HepG2 (cell line): ENCODE results near the gene ASMT. TPM values are rescaled to one million over a fixed set of nuclear protein-coding genes. Genes with fewer than 3 reads are reported as not detected.

ENCODE experiments used
- ATAC-seq: fragments of 200-7000 bp; cut with Tn5 transposase; 3 replicates; pipeline ENCODE4 v1.9.1; 2020; ENCODE audit warnings: mild to moderate bottlenecking, moderate library complexity
- BruUV-seq: library from RNA; stranded (reverse); fragments of 400-500 nt; replicated peaks from 2 replicates; lab custom pipeline; 2021; lab: Mats Ljungman, UMichigan
- CTCF ChIA-PET: fragments of 300-600 bp; formaldehyde crosslinking; extraction: SDS; loops from one replicate; lab custom pipeline; 2021; ENCODE audit warnings: low total read pairs, inconsistent platforms, low intra/inter-chr PET ratio; lab: Yijun Ruan, JAX
- POLR2A ChIA-PET: fragments of 350-600 bp; sonication (Branson Sonifier 250); formaldehyde crosslinking; loops from one replicate; lab custom pipeline; 2020; ENCODE audit warnings: antibody characterized with exemption, inconsistent platforms; lab: Yijun Ruan, JAX
- DNase-seq: peaks from one replicate; pipeline ENCODE4 v3.0.0-alpha.2; 2015; ENCODE audit warnings: low spot score
- FAIRE-seq: peaks from 3 replicates; lab custom pipeline; 2011; peaks lifted over from hg19 to GRCh38; lab: Jason Lieb, UNC
- H2AFZ ChIP-seq: one replicate; pipeline ENCODE4 v1.6.1; 2011; ENCODE audit warnings: low read length, inconsistent platforms
- H3K27ac ChIP-seq: fragments of 300-600 bp; 3 replicates; pipeline ENCODE4 v1.8.0; 2011; ENCODE audit warnings: mixed run types, mild to moderate bottlenecking, mixed read lengths, low read length, inconsistent platforms; ENCODE audit not compliant: insufficient read depth; ENCODE audit errors: extremely low read length
- H3K27me3 ChIP-seq, 2 experiments: fragments of 200-600 bp in 1 of 2; 2 replicates in 1 of 2; 3 replicates in 1 of 2; pipeline versions ENCODE4 v1.6.0 to v1.8.0; 2011; ENCODE audit warnings: low read length in 2 of 2, mild to moderate bottlenecking in 2 of 2, moderate library complexity in 2 of 2, inconsistent platforms in 1 of 2; ENCODE audit not compliant: insufficient read depth in 2 of 2, control insufficient read depth in 1 of 2
- H3K36me3 ChIP-seq, 2 experiments: fragments of 200-600 bp in 1 of 2; replicated peaks in 1 of 2; 2 replicates in 1 of 2; 3 replicates in 1 of 2; pipeline versions ENCODE4 v1.5.1 to v1.8.0; 2011; ENCODE audit warnings: low read length in 2 of 2, inconsistent platforms in 1 of 2; ENCODE audit not compliant: insufficient read depth in 2 of 2, control insufficient read depth in 1 of 2
- H3K4me1 ChIP-seq: 2 replicates; pipeline ENCODE4 v1.5.1; 2012; ENCODE audit warnings: low read length, inconsistent platforms; ENCODE audit not compliant: insufficient read depth
- H3K4me2 ChIP-seq: 2 replicates; pipeline ENCODE4 v1.6.0; 2011; ENCODE audit warnings: low read depth, low read length, inconsistent platforms
- H3K4me3 ChIP-seq, 3 experiments: fragments of 200-600 bp in 1 of 3; sonication (generic), shearing (Covaris generic) in 1 of 3; replicated peaks in 1 of 3; 2 replicates each; pipeline ENCODE4 v1.5.1; 2011 to 2016; ENCODE audit warnings: low read length in 3 of 3, inconsistent platforms in 2 of 3, low read depth in 2 of 3, mild to moderate bottlenecking in 2 of 3, control low read depth in 1 of 3, mixed read lengths in 1 of 3; ENCODE audit not compliant: insufficient read depth in 1 of 3
- H3K79me2 ChIP-seq: one replicate; pipeline ENCODE4 v1.6.1; 2011; ENCODE audit warnings: low read length, inconsistent platforms; ENCODE audit not compliant: insufficient read depth
- H3K9ac ChIP-seq: 2 replicates; pipeline ENCODE4 v1.6.0; 2011; ENCODE audit warnings: mild to moderate bottlenecking, low read depth, low read length, inconsistent platforms; ENCODE audit not compliant: insufficient read depth
- H3K9me3 ChIP-seq: 2 replicates; pipeline ENCODE4 v1.5.1; 2012; ENCODE audit warnings: mild to moderate bottlenecking, low read length
- H4K20me1 ChIP-seq: 2 replicates; pipeline ENCODE4 v1.6.0; 2011; ENCODE audit warnings: inconsistent platforms, mild to moderate bottlenecking, low read length, moderate library complexity; ENCODE audit not compliant: insufficient read depth
- CEBPB ChIP-seq: IDR thresholded peaks from 2 replicates; pipeline ENCODE4 v1.6.1; 2011; ENCODE audit warnings: low read depth, low read length, improper control_type of control experiment, borderline replicate concordance
- CREBL2 ChIP-seq: sonication (generic); formaldehyde crosslinking; IDR thresholded peaks from 2 replicates; pipeline ENCODE4 v1.8.1; 2023; ENCODE audit warnings: missing genetic modification reagents, mild to moderate bottlenecking, borderline replicate concordance
- KLF6 ChIP-seq: IDR thresholded peaks from 2 replicates; pipeline ENCODE4 v1.8.0; 2016; ENCODE audit warnings: missing biosample characterization, missing genetic modification reagents
- MAF1 ChIP-seq: sonication (generic); formaldehyde crosslinking; IDR thresholded peaks from 2 replicates; pipeline ENCODE4 v1.5.0; 2020; ENCODE audit warnings: missing genetic modification reagents, borderline replicate concordance
- RFXAP ChIP-seq: sonication (generic); formaldehyde crosslinking; IDR thresholded peaks from 2 replicates; pipeline ENCODE4 v1.4.0; 2020; ENCODE audit warnings: missing genetic modification reagents, borderline replicate concordance
- SATB2 ChIP-seq: sonication (generic); formaldehyde crosslinking; IDR thresholded peaks from 2 replicates; pipeline ENCODE4 v1.5.0; 2020; ENCODE audit warnings: missing genetic modification reagents
- SOX6 ChIP-seq, 2 experiments: fragments of 450-650 bp in 1 of 2; sonication (generic) in 1 of 2; formaldehyde crosslinking in 1 of 2; IDR thresholded peaks; 2 replicates each; pipeline versions ENCODE4 v1.4.0 to v1.6.1; 2017 to 2020; ENCODE audit warnings: antibody characterized with exemption in 1 of 2, mild to moderate bottlenecking in 1 of 2, missing genetic modification reagents in 1 of 2
- TCF12 ChIP-seq, 2 experiments: fragments of 450-650 bp in 1 of 2; sonication (generic) in 1 of 2; formaldehyde crosslinking in 1 of 2; IDR thresholded peaks; 2 replicates each; pipeline versions ENCODE4 v1.6.1 to v1.8.0; 2017 to 2022; ENCODE audit warnings: antibody characterized with exemption in 1 of 2, mild to moderate bottlenecking in 1 of 2, missing genetic modification reagents in 1 of 2, moderate library complexity in 1 of 2
- ZNF205 ChIP-seq: IDR thresholded peaks from 2 replicates; pipeline ENCODE4 v1.6.1; 2018; ENCODE audit warnings: missing biosample characterization, missing genetic modification reagents
- ZNF788 ChIP-seq: sonication (generic); formaldehyde crosslinking; IDR thresholded peaks from 2 replicates; pipeline ENCODE4 v1.5.0; 2020; ENCODE audit warnings: mild to moderate bottlenecking, missing genetic modification reagents, borderline replicate concordance
- WGBS: methylation state at CpG from one replicate; pipeline ENCODE4 v1.1.6; 2017; ENCODE audit warnings: low lambda C conversion rate; 5-methylcytosine and 5-hydroxymethylcytosine counted together
- in situ Hi-C: cut with HindIII; loops from 2 replicates; pipeline ENCODE4 v1.10.0; 2017; ENCODE audit warnings: low pct_unique_long_range_greater_than_20kb; ENCODE audit not compliant: extremely low pct_ligation_motif_present
- intact Hi-C: fragments of 100-400 bp; cut with micrococcal nuclease; formaldehyde crosslinking; loops from one replicate; pipeline ENCODE4 v1.10.0; 2022; ENCODE audit not compliant: unreplicated experiment
- polyA plus RNA-seq, 8 experiments: library from polyadenylated mRNA; depleted of rRNA in 3 of 8; stranded (reverse) in 7 of 8; unstranded in 1 of 8; fragments of >200 nt; fragmentation: Illumina TruSeq in 4 of 8; extraction: Trizol in 4 of 8; gene quantifications; 2 replicates each; pipeline versions ENCODE4 v1.2.1 to v1.2.3, GENCODE V29; 2011 to 2016; ENCODE audit warnings: low read depth in 4 of 8, missing spikeins in 1 of 8, mixed read lengths in 1 of 8; ENCODE audit not compliant: insufficient read depth in 1 of 8
- total RNA-seq, 5 experiments: library from RNA; depleted of rRNA; stranded (reverse); fragments of >200 nt; fragmentation: Illumina TruSeq; extraction: Trizol; gene quantifications; 2 replicates each; pipeline ENCODE4 v1.2.3, GENCODE V29; 2016; ENCODE audit warnings: low read depth in 1 of 5
- TF ChIP-seq, protein P1 (sequence below): sonication (generic); formaldehyde crosslinking; IDR thresholded peaks from 2 replicates; pipeline ENCODE4 v1.5.0; 2020; ENCODE audit warnings: missing genetic modification reagents
- TF ChIP-seq, protein P2 (sequence below): sonication (generic); formaldehyde crosslinking; IDR thresholded peaks from 2 replicates; pipeline ENCODE4 v1.8.0; 2022; ENCODE audit warnings: mild to moderate bottlenecking, missing genetic modification reagents
- TF ChIP-seq, protein P3 (sequence below): sonication (generic); formaldehyde crosslinking; IDR thresholded peaks from 2 replicates; pipeline ENCODE4 v1.5.0; 2020; ENCODE audit warnings: missing genetic modification reagents

The ASMT gene
- total and polyA plus RNA-seq, 2 of the 13 experiments (the other 11 are each of a cell fraction or from before 2014, with no cell fraction given): 0.04 TPM; not detected in 1

GRCh38 chrX:1679238-1679637, 64.4 kb downstream of the ASMT start:
- ChIA-PET POLR2A (no interaction called here), CTCF (no interaction called here)
- Histone ChIP-seq H4K20me1 (no peaks in the 10 kb centered on the region), H3K27me3 (peaks cover 0 to 5% of the 10 kb centered on the region in 2 experiments; a peak in 1 of 5 replicates), H3K27ac (no peak overlapping the region), H2AFZ (no peak overlapping the region), H3K4me2 (no peak overlapping the region), H3K79me2 (no peaks in the 10 kb centered on the region), H3K9ac (no peak overlapping the region), H3K9me3 (no peaks in the 10 kb centered on the region), H3K4me1 (no peaks in the 10 kb centered on the region), H3K36me3 (no peaks in the 10 kb centered on the region), H3K4me3 (no peak overlapping the region)
- DNase-seq: no peak
- ATAC-seq: no peak
- no peak for FAIRE-seq
- in situ Hi-C loops: no loop called here
- intact Hi-C loops: no loop called here
- 25% methylated on average over 9 of the region's 9 CpGs for WGBS
- BruUV-seq: no TSS peak
- TF ChIP-seq MAF1 (CRISPR knock-in tag) (no peak), RFXAP (no peak), KLF6 (no peak), ZNF205 (CRISPR knock-in tag) (no peak), SATB2 (CRISPR knock-in tag) (no peak), TCF12 (IDR thresholded peaks at IDR 0.05) (no peak), TCF12 (CRISPR knock-in tag; IDR thresholded peaks at IDR 0.05) (no peak), SOX6 (IDR thresholded peaks at IDR 0.05) (no peak), SOX6 (CRISPR knock-in tag; IDR thresholded peaks at IDR 0.05) (no peak), CREBL2 (CRISPR knock-in tag) (no peak), CEBPB (no peak), ZNF788 (CRISPR knock-in tag) (no peak)
- TF ChIP-seq, protein P1, sequence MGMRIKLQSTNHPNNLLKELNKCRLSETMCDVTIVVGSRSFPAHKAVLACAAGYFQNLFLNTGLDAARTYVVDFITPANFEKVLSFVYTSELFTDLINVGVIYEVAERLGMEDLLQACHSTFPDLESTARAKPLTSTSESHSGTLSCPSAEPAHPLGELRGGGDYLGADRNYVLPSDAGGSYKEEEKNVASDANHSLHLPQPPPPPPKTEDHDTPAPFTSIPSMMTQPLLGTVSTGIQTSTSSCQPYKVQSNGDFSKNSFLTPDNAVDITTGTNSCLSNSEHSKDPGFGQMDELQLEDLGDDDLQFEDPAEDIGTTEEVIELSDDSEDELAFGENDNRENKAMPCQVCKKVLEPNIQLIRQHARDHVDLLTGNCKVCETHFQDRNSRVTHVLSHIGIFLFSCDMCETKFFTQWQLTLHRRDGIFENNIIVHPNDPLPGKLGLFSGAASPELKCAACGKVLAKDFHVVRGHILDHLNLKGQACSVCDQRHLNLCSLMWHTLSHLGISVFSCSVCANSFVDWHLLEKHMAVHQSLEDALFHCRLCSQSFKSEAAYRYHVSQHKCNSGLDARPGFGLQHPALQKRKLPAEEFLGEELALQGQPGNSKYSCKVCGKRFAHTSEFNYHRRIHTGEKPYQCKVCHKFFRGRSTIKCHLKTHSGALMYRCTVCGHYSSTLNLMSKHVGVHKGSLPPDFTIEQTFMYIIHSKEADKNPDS (CRISPR knock-in tag): no peak
- TF ChIP-seq, protein P2, sequence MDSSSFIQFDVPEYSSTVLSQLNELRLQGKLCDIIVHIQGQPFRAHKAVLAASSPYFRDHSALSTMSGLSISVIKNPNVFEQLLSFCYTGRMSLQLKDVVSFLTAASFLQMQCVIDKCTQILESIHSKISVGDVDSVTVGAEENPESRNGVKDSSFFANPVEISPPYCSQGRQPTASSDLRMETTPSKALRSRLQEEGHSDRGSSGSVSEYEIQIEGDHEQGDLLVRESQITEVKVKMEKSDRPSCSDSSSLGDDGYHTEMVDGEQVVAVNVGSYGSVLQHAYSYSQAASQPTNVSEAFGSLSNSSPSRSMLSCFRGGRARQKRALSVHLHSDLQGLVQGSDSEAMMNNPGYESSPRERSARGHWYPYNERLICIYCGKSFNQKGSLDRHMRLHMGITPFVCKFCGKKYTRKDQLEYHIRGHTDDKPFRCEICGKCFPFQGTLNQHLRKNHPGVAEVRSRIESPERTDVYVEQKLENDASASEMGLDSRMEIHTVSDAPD: no peak
- TF ChIP-seq, protein P3, sequence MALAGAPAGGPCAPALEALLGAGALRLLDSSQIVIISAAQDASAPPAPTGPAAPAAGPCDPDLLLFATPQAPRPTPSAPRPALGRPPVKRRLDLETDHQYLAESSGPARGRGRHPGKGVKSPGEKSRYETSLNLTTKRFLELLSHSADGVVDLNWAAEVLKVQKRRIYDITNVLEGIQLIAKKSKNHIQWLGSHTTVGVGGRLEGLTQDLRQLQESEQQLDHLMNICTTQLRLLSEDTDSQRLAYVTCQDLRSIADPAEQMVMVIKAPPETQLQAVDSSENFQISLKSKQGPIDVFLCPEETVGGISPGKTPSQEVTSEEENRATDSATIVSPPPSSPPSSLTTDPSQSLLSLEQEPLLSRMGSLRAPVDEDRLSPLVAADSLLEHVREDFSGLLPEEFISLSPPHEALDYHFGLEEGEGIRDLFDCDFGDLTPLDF (CRISPR knock-in tag): no peak
